Measurements from ENCODE around the gene EPHB3. TPM values are rescaled to one million over a fixed set of nuclear protein-coding genes. Genes with fewer than 3 reads are reported as not detected.

Gene EPHB3
- polyA plus RNA-seq, 1 experiment = 3.3 TPM

- no peak overlapping the region for H3K4me3 ChIP-seq (ENCODE audit: low read depth, low read length)
- ChIA-PET POLR2A (no interaction called here), CTCF (no interaction called here)
- DNase-seq (ENCODE audit: low read depth) = no peak
- no peaks in the 10 kb centered on the region for H3K36me3 ChIP-seq (ENCODE audit: control insufficient read depth, insufficient read depth, low read length)
- H3K27me3 ChIP-seq (ENCODE audit: control insufficient read depth, insufficient read depth, low read length) = peaks cover 3% of the 10 kb centered on the region
- TF ChIP-seq, protein P1, sequence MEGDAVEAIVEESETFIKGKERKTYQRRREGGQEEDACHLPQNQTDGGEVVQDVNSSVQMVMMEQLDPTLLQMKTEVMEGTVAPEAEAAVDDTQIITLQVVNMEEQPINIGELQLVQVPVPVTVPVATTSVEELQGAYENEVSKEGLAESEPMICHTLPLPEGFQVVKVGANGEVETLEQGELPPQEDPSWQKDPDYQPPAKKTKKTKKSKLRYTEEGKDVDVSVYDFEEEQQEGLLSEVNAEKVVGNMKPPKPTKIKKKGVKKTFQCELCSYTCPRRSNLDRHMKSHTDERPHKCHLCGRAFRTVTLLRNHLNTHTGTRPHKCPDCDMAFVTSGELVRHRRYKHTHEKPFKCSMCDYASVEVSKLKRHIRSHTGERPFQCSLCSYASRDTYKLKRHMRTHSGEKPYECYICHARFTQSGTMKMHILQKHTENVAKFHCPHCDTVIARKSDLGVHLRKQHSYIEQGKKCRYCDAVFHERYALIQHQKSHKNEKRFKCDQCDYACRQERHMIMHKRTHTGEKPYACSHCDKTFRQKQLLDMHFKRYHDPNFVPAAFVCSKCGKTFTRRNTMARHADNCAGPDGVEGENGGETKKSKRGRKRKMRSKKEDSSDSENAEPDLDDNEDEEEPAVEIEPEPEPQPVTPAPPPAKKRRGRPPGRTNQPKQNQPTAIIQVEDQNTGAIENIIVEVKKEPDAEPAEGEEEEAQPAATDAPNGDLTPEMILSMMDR (IDR thresholded peaks at IDR 0.05; ENCODE audit: insufficient read depth, low read depth, low read length) = no peak
Measured at GRCh38 chr3:184626923-184627322, 65.3 kb downstream of the EPHB3 start.

DNA sequence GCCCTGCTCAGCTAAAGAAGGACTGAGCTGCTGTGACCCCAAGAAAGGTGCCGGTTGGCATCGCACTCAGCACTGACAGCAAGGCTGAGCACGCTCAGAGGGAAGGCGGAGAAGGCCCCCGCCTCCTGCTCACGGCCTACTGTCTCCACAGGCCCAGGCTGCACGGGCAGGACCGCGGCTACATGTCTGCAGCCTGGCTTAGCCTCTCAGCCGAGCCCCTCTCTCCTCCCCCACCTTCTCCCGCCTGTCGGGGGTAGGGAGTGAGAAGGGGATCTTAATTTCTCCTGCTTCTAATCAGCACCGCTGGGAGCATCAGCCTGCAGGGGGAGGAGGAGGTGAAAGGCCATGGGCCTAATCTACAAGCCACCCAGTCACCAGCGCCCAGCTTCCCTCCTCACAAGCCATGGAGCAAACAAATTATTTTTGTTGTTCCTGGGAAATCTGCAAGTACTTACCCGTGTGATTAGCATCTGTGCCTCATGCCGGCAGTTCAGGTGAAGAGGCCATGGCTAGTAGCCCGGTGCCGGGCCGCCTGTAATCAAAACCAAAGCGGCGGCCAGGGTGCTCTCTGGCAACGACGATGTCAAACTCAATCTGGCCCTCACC is 68.1 kb downstream of the EPHB3 start:
- ChIA-PET CTCF (interaction anchor here (1.3 kb wide), 1 partner anchor 12 kb away, joined by 3 read pairs; no protein-coding TSS in a partner anchor), POLR2A (no interaction called here)
- no peaks in the 10 kb centered on the region for H3K36me3 ChIP-seq (ENCODE audit: control insufficient read depth, insufficient read depth, low read length)
- no peak for DNase-seq (ENCODE audit: low read depth)
- TF ChIP-seq, protein P1 (IDR thresholded peaks at IDR 0.05; ENCODE audit: insufficient read depth, low read depth, low read length) = no peak
- H3K27me3 ChIP-seq (ENCODE audit: control insufficient read depth, insufficient read depth, low read length) = peaks cover 3% of the 10 kb centered on the region
- no peak overlapping the region for H3K4me3 ChIP-seq (ENCODE audit: low read depth, low read length)

DNA sequence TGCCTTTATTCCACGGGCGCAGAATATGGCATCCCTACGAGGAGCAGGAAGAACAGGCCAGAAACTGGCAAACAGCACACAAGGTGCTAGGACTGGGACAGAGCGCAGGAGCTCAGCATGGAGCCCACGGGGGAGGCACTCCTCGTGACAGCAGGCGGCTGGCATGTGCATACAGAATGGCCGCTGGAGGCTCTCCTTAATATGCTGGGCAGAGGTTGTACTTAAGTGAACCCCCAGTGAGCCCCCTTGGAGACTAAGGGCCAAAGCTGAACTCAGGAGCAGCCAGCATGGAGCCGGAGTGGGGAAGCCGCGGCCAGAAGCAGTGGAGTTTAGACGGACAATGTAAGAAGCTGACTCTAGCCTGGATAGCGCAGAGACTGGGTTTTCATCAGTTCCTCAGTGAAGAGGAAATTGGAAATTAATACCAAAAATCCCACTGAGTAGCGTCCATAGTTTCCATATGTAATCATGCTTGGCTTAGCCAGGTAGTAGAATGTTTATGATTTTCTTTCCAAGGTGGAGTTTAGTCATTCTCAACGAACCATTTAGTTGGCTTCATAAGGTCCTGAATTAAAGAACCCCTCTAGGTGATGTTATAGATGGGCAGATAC is 69.4 kb downstream of the EPHB3 start:
- TF ChIP-seq, protein P1 (IDR thresholded peaks at IDR 0.05; ENCODE audit: insufficient read depth, low read depth, low read length) = no peak
- no peak for DNase-seq (ENCODE audit: low read depth)
- POLR2A ChIA-PET = no interaction called here
- Histone ChIP-seq H3K27me3 (ENCODE audit: control insufficient read depth, insufficient read depth, low read length) (0 out of 2 replicates have a peak, but pooled peaks cover 1% of the 10 kb centered on the region), H3K36me3 (ENCODE audit: control insufficient read depth, insufficient read depth, low read length) (no peaks in the 10 kb centered on the region), H3K4me3 (ENCODE audit: low read depth, low read length) (no peak overlapping the region)
- CTCF ChIA-PET = interaction anchor here (1.3 kb wide), 1 partner anchor 11 kb away, joined by 3 read pairs; no protein-coding TSS in a partner anchor

GRCh38 chr3:184631472-184631861 is 69.9 kb downstream of the EPHB3 start:
- POLR2A ChIA-PET = no interaction called here
- TF ChIP-seq, protein P1 (IDR thresholded peaks at IDR 0.05; ENCODE audit: insufficient read depth, low read depth, low read length) = no peak
- CTCF ChIA-PET = no interaction called here
- Histone ChIP-seq H3K36me3 (ENCODE audit: control insufficient read depth, insufficient read depth, low read length) (no peaks in the 10 kb centered on the region), H3K4me3 (ENCODE audit: low read depth, low read length) (no peak overlapping the region), H3K27me3 (ENCODE audit: control insufficient read depth, insufficient read depth, low read length) (0 out of 2 replicates have a peak, but pooled peaks cover under 1% of the 10 kb centered on the region)
- DNase-seq (ENCODE audit: low read depth) = no peak

Other genes with a start within 250 kb of the EPHB3 start
- gene EIF4G1, start 247.2 kb upstream of the EPHB3 start, polyA plus RNA-seq (2011; rRNA removed) = 222 and 370 TPM in 2 replicates
- gene FAM131A, start 224.2 kb upstream of the EPHB3 start, polyA plus RNA-seq (2011; rRNA removed) = 5.4 and 9.3 TPM in 2 replicates
- gene CLCN2, start 200.2 kb upstream of the EPHB3 start, polyA plus RNA-seq (2011; rRNA removed) = 1.6 and 2.6 TPM in 2 replicates
- gene POLR2H, start 200.1 kb upstream of the EPHB3 start, polyA plus RNA-seq (2011; rRNA removed) = 72.0 and 93.6 TPM in 2 replicates
- gene THPO, start 183.6 kb upstream of the EPHB3 start, polyA plus RNA-seq (2011; rRNA removed) = 0.20 and 0.36 TPM in 2 replicates
- 0.83 and 1.5 TPM in 2 replicates for gene CHRD, start 181.7 kb upstream of the EPHB3 start, polyA plus RNA-seq (2011; rRNA removed)
- gene MAGEF1, start 150.3 kb downstream of the EPHB3 start, polyA plus RNA-seq (2011; rRNA removed) = 14.3 and 17.1 TPM in 2 replicates

Data from BJ (cell line).